Transverse colon (tissue), 4 donors: ENCODE data around the gene TRAF3. TPM values are rescaled to one million over a fixed set of nuclear protein-coding genes. Genes with fewer than 3 reads are reported as not detected.

Experiments used
- DNase-seq: peaks from one replicate; pipeline ENCODE4 v3.0.0-alpha.2; 2019
- H3K27ac ChIP-seq, 4 donors: fragments of 200-600 bp; sonication (generic); 2 replicates each; pipeline ENCODE4 v1.5.1; 2016 to 2018; ENCODE audit warnings: inconsistent platforms in 4 of 4
- H3K27me3 ChIP-seq: fragments of 200-600 bp; sonication (generic); 2 replicates; pipeline ENCODE4 v1.5.1; 2017; ENCODE audit warnings: inconsistent platforms
- H3K36me3 ChIP-seq, 4 donors: fragments of 200-600 bp; sonication (generic); 2 replicates each; pipeline ENCODE4 v1.5.1; 2017 to 2019; ENCODE audit warnings: inconsistent platforms in 4 of 4
- H3K4me1 ChIP-seq, 4 donors: fragments of 200-600 bp; sonication (generic); 2 replicates each; pipeline ENCODE4 v1.5.1; 2017 to 2020; ENCODE audit warnings: inconsistent platforms in 4 of 4
- H3K4me3 ChIP-seq, 4 donors: fragments of 200-600 bp; sonication (generic); 1 replicate in 1 of 4; 2 replicates in 3 of 4; pipeline versions ENCODE4 v1.5.1 to v1.6.1; 2017 to 2019; ENCODE audit warnings: inconsistent platforms in 4 of 4
- H3K9me3 ChIP-seq, 2 donors: fragments of 200-600 bp; sonication (generic); 2 replicates each; pipeline ENCODE4 v1.5.1; 2017 to 2019; ENCODE audit warnings: inconsistent platforms in 2 of 2
- CTCF ChIP-seq, 5 experiments: fragments of 200-600 bp in 3 of 5; fragments of 450-650 bp in 2 of 5; sonication (generic) in 3 of 5; IDR thresholded peaks; 1 replicate in 2 of 5; 2 replicates in 3 of 5; pipeline ENCODE4 v1.5.1; 2016 to 2017; ENCODE audit warnings: antibody characterized with exemption in 5 of 5, inconsistent platforms in 3 of 5, mild to moderate bottlenecking in 2 of 5, moderate library complexity in 1 of 5
- EP300 ChIP-seq: sonication (generic); formaldehyde crosslinking; IDR thresholded peaks from one replicate; pipeline ENCODE4 v1.6.1; 2017; ENCODE audit warnings: antibody characterized with exemption, low read depth
- POLR2A ChIP-seq: fragments of 450-650 bp; IDR thresholded peaks from one replicate; pipeline ENCODE4 v1.6.1; 2016; ENCODE audit warnings: antibody characterized with exemption, mild to moderate bottlenecking, moderate library complexity
- POLR2AphosphoS5 ChIP-seq, 3 donors: sonication (generic); formaldehyde crosslinking; IDR thresholded peaks; one replicate each; pipeline ENCODE4 v1.6.1; 2016; ENCODE audit warnings: antibody characterized with exemption in 3 of 3
- WGBS, 2 donors: methylation state at CpG; one replicate each; pipeline ENCODE4 v1.1.5; 2018; ENCODE audit warnings: low coverage in 1 of 2; 5-methylcytosine and 5-hydroxymethylcytosine counted together
- in situ Hi-C, 4 donors: fragments of 200-750 bp; cut with MboI; loops; one replicate each; pipeline versions ENCODE4 v1.15.0 to v1.15.1; 2017; ENCODE audit warnings: low sequenced_read_pairs in 3 of 4, low pct_ligation_motif_present in 1 of 4, low pct_unique_long_range_greater_than_20kb in 1 of 4
- intact Hi-C: fragments of 100-400 bp; cut with DNase I; formaldehyde crosslinking; loops from one replicate; pipeline ENCODE4 v1.15.1; 2023; ENCODE audit warnings: low total_unique reads
- total RNA-seq, 4 donors: library from RNA; depleted of rRNA; stranded (reverse); fragments of >200 nt; gene quantifications; one replicate each; pipeline ENCODE4 v1.1.0, GENCODE V29; 2016

TRAF3 gene
- total RNA-seq, 4 donors from 2014 or later, result 18.7 to 28.9 (median 25.0) TPM

- intact Hi-C loops (no loop called here), in situ Hi-C loops (no loop called here)
- H3K27me3 ChIP-seq, result peaks cover 3% of the 10 kb centered on the region
- DNase-seq, result no peak
- TF ChIP-seq POLR2A (no peak), CTCF (IDR thresholded peaks at IDR 0.05) (no peak), EP300 (no peak), POLR2AphosphoS5 (IDR thresholded peaks at IDR 0.05) (no peak)
- H3K4me3 ChIP-seq, result no peak overlapping the region
- H3K9me3 ChIP-seq, result no peaks in the 10 kb centered on the region
- peaks cover 0 to 8% (median 4%) of the 10 kb centered on the region in 4 donors for H3K4me1 ChIP-seq
- H3K36me3 ChIP-seq, result peaks cover 0 to 14% (median 1%) of the 10 kb centered on the region in 4 donors
- H3K27ac ChIP-seq, result no peak overlapping the region
- WGBS, 2 donors, result 73 to 86% methylated on average over 3 to 4 of the region's 4 CpGs
These were observed 158.5 kb downstream of the TRAF3 start for GRCh38 chr14:102935756-102936155.

- intact Hi-C loops, result no loop called here
- Histone ChIP-seq H3K27me3 (no peaks in the 10 kb centered on the region), H3K4me3 (no peak overlapping the region), H3K4me1 (peaks cover 6 to 12% (median 8%) of the 10 kb centered on the region in 4 donors), H3K27ac (no peak overlapping the region), H3K9me3 (no peaks in the 10 kb centered on the region), H3K36me3 (peaks cover 0 to 14% (median 1%) of the 10 kb centered on the region in 4 donors)
- no peak for DNase-seq
- WGBS, 2 donors, result 87 to 92% methylated on average over 6 to 22 of the region's 22 CpGs
- in situ Hi-C loops, result no loop called here
- TF ChIP-seq CTCF (IDR thresholded peaks at IDR 0.05), result no peak
These were observed 160.3 kb downstream of the TRAF3 start for GRCh38 chr14:102937331-102938175.

GRCh38 chr14:102938191-102938590, 160.9 kb downstream of the TRAF3 start:
- in situ Hi-C loops, result no loop called here
- Histone ChIP-seq H3K4me1 (peaks cover 6 to 12% (median 8%) of the 10 kb centered on the region in 4 donors), H3K36me3 (peaks cover 0 to 19% (median 1%) of the 10 kb centered on the region in 4 donors), H3K4me3 (no peak overlapping the region), H3K27me3 (no peaks in the 10 kb centered on the region), H3K27ac (no peak overlapping the region), H3K9me3 (no peaks in the 10 kb centered on the region)
- TF ChIP-seq POLR2AphosphoS5 (IDR thresholded peaks at IDR 0.05), result no peak
- TF ChIP-seq EP300, result no peak
- TF ChIP-seq POLR2A, result no peak
- no peak for TF ChIP-seq CTCF (IDR thresholded peaks at IDR 0.05)
- DNase-seq, result no peak
- WGBS, 2 donors, result 94% methylated on average over 8 of the region's 12 CpGs; no CpG with 5 or more reads in 1 of the 2 donors
- intact Hi-C loops, result no loop called here

GRCh38 chr14:102939329-102939728, 162.1 kb downstream of the TRAF3 start:
- Histone ChIP-seq H3K36me3 (peaks cover 0 to 31% (median 5%) of the 10 kb centered on the region in 4 donors), H3K27me3 (no peaks in the 10 kb centered on the region), H3K4me3 (no peak overlapping the region), H3K9me3 (no peaks in the 10 kb centered on the region), H3K27ac (no peak overlapping the region), H3K4me1 (peaks cover 6 to 12% (median 8%) of the 10 kb centered on the region in 4 donors)
- no peak for TF ChIP-seq POLR2AphosphoS5 (IDR thresholded peaks at IDR 0.05)
- TF ChIP-seq EP300, result no peak
- TF ChIP-seq POLR2A, result no peak
- no peak for TF ChIP-seq CTCF (IDR thresholded peaks at IDR 0.05)
- intact Hi-C loops (no loop called here), in situ Hi-C loops (no loop called here)
- DNase-seq, result no peak
- WGBS, 2 donors, result 93% methylated on average over 18 of the region's 18 CpGs; no CpG with 5 or more reads in 1 of the 2 donors
